ENCODE measurements around the gene TENT5A.

- TF ChIP-seq CTCF (conservative IDR thresholded peaks at IDR 0.05), result no peak
- no peak for TF ChIP-seq EZH2 (IDR thresholded peaks at IDR 0.05; ENCODE audit: low read depth)
Measured at GRCh38 chr6:81734081-81734480, 18.4 kb downstream of the TENT5A start.

All from PC-9 (cell line).